COR-L47 (cell line): ENCODE measurements around the gene RAET1L.
"Not testable (repeated sequence)": the region's sequence is repeated elsewhere in the genome, so short reads cannot be mapped to it uniquely, and the experiment has no call there.

Experiments
- DNase-seq: peaks from one replicate; lab custom pipeline; 2025; lab: John Stamatoyannopoulos, UW

Gene RAET1L

GRCh38 chr6:149991472-149991795 lies 33.9 kb downstream of the RAET1L start:
- not testable (repeated sequence) for DNase-seq

DNA sequence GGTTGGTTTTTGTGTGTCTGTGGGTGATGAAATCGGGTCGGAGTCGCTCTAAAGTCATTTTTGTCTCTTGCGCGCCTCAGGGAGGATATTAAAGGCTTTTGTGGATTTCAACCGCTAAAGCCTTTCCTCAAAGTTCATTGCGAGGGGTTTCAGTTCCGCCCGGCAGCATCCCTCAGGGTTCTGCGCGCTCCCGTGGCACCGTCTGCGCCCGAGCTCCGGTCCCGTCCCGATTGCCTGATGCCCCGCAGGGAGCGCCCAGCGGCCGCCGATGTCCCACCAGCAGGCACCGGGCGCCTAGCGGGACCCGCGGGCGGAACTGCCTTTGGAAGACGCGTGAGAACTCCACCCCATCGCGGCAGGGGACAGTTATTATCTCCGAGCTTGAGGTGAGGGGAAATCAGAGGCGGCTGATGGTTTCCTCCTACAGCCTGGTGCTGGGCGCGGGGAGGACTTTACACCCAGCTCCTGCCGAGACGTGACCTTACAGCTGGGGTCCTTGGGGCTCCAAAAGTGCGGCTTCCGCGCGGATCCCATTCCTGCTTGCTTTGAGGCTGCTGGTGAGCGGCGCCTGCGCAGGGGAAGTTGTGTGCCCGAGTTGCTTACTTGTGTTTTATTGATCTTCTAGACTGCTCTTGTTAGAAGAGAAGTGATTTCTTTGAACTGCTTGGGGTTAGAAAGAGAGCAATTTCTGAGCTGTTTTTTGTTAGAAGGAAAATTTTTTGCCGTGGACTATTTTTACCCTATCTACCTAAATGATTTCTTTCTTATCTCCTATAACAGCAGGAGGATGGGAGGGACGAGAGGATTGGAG lies 34.5 kb downstream of the RAET1L start:
- no peak for DNase-seq

- DNase-seq = no peak
Measured at GRCh38 chr6:149990212-149990660, 35.1 kb downstream of the RAET1L start.

- no peak for DNase-seq
Measured at GRCh38 chr6:149988550-149989346, 36.6 kb downstream of the RAET1L start.

DNA sequence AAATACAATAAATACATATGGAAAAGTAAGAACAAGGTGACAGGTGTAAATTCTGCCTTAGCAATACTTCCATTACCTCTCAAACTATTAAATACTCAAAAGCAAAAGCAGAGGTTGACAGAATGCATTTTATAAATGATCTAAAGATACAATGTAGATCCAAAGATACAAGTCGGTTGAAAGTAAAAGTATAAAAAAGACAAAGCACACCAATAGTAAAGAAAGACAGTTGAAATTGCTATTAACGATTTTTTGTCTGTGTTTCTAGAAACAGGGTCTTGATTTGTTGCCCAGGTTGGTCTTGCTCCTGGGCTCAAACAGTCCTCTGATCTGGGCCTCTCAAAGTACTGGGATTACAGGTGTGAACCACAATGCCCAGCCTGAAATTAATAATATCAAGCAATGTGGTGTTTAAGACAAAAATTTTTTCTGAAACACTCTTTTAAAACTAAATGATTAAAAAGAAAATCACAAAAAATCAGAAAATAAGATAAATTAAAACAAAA lies 37.7 kb downstream of the RAET1L start:
- no peak for DNase-seq

- DNase-seq = no peak
Measured at GRCh38 chr6:149985481-149985937, 39.8 kb downstream of the RAET1L start.

- no peak for DNase-seq
Measured at GRCh38 chr6:149984773-149985172, 40.6 kb downstream of the RAET1L start.

DNA sequence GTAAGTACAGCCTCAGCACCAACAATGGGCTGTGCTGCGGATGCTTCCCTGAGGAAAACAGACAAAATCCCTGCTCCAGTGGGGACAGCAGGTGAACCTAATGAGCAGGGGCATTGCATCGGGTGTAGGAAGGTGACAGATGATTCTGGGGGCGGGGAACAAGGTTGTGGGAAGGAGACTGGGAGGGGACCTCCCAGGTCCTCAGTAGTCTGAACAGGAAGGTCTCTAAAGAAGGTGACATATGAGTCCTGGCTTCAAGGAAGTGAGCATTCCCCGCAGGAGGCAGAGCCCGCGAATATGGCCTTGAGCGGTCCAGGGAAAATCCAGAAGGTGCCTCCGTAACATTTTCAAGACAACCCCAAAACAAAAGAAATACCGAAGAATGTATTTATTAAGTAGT lies 42.2 kb downstream of the RAET1L start:
- no peak for DNase-seq

GRCh38 chr6:149979293-149979692 lies 46.0 kb downstream of the RAET1L start:
- no peak for DNase-seq

DNA sequence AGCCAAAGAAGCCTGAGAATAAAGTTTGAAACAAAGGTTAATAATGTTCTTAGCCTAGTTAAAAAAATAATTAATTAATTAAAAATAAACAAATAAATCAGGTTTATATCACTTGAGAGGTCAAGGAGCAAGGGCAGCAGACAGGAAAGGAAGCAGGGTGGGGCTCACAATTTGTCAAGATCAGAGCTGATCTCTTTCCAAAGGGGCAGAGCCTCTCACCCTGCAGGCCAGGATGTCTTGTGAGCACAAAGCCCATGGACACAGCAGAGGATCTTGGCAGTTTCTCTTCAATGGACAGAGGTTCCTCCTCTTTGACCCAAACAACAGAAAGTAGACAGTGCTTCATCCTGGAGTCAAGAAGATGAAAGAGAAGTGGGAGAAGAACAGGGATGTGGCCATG lies 46.7 kb downstream of the RAET1L start:
- DNase-seq = no peak

DNA sequence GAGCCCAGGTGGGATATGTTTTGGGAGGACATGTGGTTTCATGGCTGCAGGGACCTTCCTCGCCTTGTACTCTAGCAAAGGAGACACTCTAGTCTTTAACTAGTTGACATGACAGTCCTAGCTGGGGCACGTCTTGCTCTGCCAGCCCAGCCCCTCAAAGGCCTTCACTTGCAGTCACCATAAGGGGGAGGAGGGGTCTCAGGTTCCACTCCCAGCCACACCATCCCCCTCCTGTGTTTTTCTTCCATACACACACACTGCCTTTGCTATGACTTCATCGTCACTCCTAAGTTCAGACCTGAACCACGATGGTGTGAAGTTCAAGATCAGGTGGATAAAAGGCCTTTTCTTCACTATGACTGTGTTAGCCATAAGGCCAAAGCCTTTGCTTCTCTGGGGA lies 48.1 kb downstream of the RAET1L start:
- no peak for DNase-seq

DNA sequence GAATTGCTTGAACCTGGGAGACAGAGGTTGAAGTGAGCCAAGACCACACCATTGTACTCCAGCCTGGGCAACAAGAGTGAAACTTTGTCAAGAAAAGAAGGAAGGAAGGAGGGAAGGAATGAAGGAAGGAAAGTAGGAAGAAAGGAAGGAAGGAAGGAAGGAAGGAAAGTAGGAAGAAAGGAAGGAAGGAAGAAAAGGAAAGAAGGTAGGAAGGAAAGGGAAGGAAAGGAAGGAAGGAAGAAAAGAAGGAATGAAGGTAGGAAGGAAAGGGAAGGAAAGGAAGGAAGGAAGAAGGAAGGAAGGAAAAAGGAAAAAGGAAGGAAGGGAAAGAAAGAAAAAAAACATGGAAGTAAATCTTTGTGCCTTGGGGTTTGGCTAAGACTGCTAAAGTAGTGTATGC lies 49.9 kb downstream of the RAET1L start:
- DNase-seq = no peak

GRCh38 chr6:149974825-149975224 lies 50.5 kb downstream of the RAET1L start:
- no peak for DNase-seq

- not testable (repeated sequence) for DNase-seq
Measured at GRCh38 chr6:149974394-149974793, 50.9 kb downstream of the RAET1L start.

DNA sequence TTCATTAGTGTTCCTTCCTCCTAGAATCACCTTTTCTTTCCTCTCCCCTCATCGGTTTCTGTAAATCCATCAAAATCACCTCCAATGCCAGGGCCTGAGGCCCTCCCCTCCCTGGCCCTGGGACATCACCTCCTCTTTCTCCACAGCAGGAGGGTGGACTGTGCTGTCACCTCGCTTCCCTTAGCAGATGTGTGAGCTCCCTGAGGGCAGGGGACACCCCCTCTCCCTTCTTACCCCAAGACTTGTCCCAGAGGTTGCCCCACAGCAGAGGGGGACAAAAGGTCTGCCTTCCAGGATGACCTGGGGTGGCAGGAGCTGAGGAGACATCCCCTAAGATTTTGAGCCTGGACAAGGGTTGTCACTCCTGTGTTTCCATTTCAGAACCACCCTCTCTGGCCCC lies 55.7 kb downstream of the RAET1L start:
- no peak for DNase-seq

DNA sequence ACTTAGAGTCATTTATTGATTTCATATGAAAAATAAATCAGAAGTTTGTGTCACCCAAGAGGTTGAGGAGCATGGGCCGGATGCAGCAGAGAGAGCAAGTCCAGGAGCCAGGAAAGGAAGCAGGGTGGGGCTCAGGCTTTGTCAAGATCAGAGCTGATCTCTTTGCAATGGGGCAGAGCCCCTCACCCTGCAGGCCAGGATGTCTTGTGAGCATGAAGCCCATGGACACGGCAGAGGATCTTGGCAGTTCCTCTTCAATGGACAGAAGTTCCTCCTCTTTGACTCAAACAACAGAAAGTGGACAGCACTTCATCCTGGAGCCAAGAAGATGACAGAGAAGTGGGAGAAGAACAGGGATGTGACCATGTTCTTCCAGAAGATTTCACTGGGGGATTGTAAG lies 56.4 kb downstream of the RAET1L start:
- not testable (repeated sequence) for DNase-seq
